HG03045 (cell line): ENCODE data around the gene WASHC4.
"Not testable (repeated sequence)": the region's sequence is repeated elsewhere in the genome, so short reads cannot be mapped to it uniquely, and the experiment has no call there.

ENCODE experiments used
- ATAC-seq: cut with Tn5 transposase; IDR thresholded peaks from one replicate; pipeline ENCODE4 v1.9.1; 2021; ENCODE audit warnings: mild to moderate bottlenecking, moderate library complexity; ENCODE audit not compliant: unreplicated experiment

The WASHC4 gene

GRCh38 chr12:105089817-105090216 is 17.7 kb upstream of the WASHC4 start:
- no peak for ATAC-seq

- ATAC-seq = no peak
These were observed 17.2 kb upstream of the WASHC4 start for GRCh38 chr12:105090361-105090760.

GRCh38 chr12:105091476-105092206 is 15.9 kb upstream of the WASHC4 start:
- ATAC-seq = no peak

GRCh38 chr12:105092336-105092735 is 15.2 kb upstream of the WASHC4 start:
- ATAC-seq = no peak

- not testable (repeated sequence) for ATAC-seq
These were observed 12.2 kb upstream of the WASHC4 start for GRCh38 chr12:105095338-105095737.

- ATAC-seq = no peak
These were observed 8.2 kb upstream of the WASHC4 start for GRCh38 chr12:105099356-105099755.

- ATAC-seq = no peak
These were observed 7.1 kb upstream of the WASHC4 start for GRCh38 chr12:105100207-105100985.

GRCh38 chr12:105100998-105101397 is 6.5 kb upstream of the WASHC4 start:
- ATAC-seq = no peak

GRCh38 chr12:105102673-105103072 is 4.9 kb upstream of the WASHC4 start:
- ATAC-seq = no peak

- no peak for ATAC-seq
These were observed 2.8 kb upstream of the WASHC4 start for GRCh38 chr12:105104762-105105161.

- no peak for ATAC-seq
These were observed 910 bp upstream of the WASHC4 start for GRCh38 chr12:105106621-105107020.

GRCh38 chr12:105107171-105107493 is 399 bp upstream of the WASHC4 start:
- peak; percentile 5 for ATAC-seq

- no peak for ATAC-seq
These were observed 2.1 kb downstream of the WASHC4 start for GRCh38 chr12:105109465-105110212.

GRCh38 chr12:105110851-105111250 is 3.3 kb downstream of the WASHC4 start:
- no peak for ATAC-seq

- no peak for ATAC-seq
These were observed 5.6 kb downstream of the WASHC4 start for GRCh38 chr12:105113094-105113493.

GRCh38 chr12:105116969-105117368 is 9.4 kb downstream of the WASHC4 start:
- ATAC-seq = no peak

- no peak for ATAC-seq
These were observed 13.0 kb downstream of the WASHC4 start for GRCh38 chr12:105120551-105120950.

- no peak for ATAC-seq
These were observed 30.7 kb downstream of the WASHC4 start for GRCh38 chr12:105138248-105138647.

GRCh38 chr12:105141320-105141922 is 33.9 kb downstream of the WASHC4 start:
- no peak for ATAC-seq

- no peak for ATAC-seq
These were observed 34.7 kb downstream of the WASHC4 start for GRCh38 chr12:105142259-105142658.

- ATAC-seq = no peak
These were observed 48.7 kb downstream of the WASHC4 start for GRCh38 chr12:105156260-105156659.
